DOHH2 (cell line): ENCODE measurements around the gene BMP6.

Experiments used
- H3F3A ChIP-seq: fragments of 200-600 bp; sonication (generic), shearing (Covaris generic); 2 replicates; pipeline ENCODE4 v1.6.0; 2016; ENCODE audit warnings: antibody characterized with exemption, mild to moderate bottlenecking; ENCODE audit not compliant: control insufficient read depth, insufficient read depth
- H3K27ac ChIP-seq: fragments of 200-600 bp; sonication (generic); 2 replicates; pipeline ENCODE4 v1.5.1; 2014; ENCODE audit warnings: low read depth, mild to moderate bottlenecking, low read length, moderate library complexity
- H3K27me3 ChIP-seq: fragments of 200-600 bp; sonication (generic); 2 replicates; pipeline ENCODE4 v1.6.1; 2014; ENCODE audit warnings: mild to moderate bottlenecking, low read length, mixed read lengths; ENCODE audit not compliant: control insufficient read depth
- H3K36me3 ChIP-seq: fragments of 200-600 bp; sonication (generic); 2 replicates; pipeline ENCODE4 v1.6.1; 2014; ENCODE audit warnings: mild to moderate bottlenecking, low read length, moderate library complexity, mixed read lengths; ENCODE audit not compliant: control insufficient read depth
- H3K4me1 ChIP-seq: fragments of 200-600 bp; sonication (generic); 2 replicates; pipeline ENCODE4 v1.6.1; 2014; ENCODE audit warnings: mild to moderate bottlenecking, low read length, mixed read lengths; ENCODE audit not compliant: control insufficient read depth
- H3K4me2 ChIP-seq: fragments of 200-600 bp; sonication (generic); 2 replicates; pipeline ENCODE4 v1.6.0; 2014; ENCODE audit warnings: mild to moderate bottlenecking, low read length, moderate library complexity
- H3K4me3 ChIP-seq: fragments of 200-600 bp; sonication (generic); 2 replicates; pipeline ENCODE4 v1.5.1; 2014; ENCODE audit warnings: mild to moderate bottlenecking, low read length, mixed read lengths
- H3K79me2 ChIP-seq: fragments of 200-600 bp; sonication (generic); 2 replicates; pipeline ENCODE4 v1.6.1; 2014; ENCODE audit warnings: mild to moderate bottlenecking, low read length, mixed read lengths; ENCODE audit not compliant: control insufficient read depth
- H3K9me2 ChIP-seq: fragments of 200-600 bp; sonication (generic); replicated peaks from 2 replicates; pipeline ENCODE4 v1.6.1; 2014; ENCODE audit warnings: mild to moderate bottlenecking, low read length, mixed read lengths; ENCODE audit not compliant: control insufficient read depth
- H3K9me3 ChIP-seq: fragments of 200-600 bp; sonication (generic); 2 replicates; pipeline ENCODE4 v1.6.1; 2014; ENCODE audit warnings: antibody characterized with exemption, low read length, mixed read lengths; ENCODE audit not compliant: control insufficient read depth, insufficient read depth
- H4K20me1 ChIP-seq: fragments of 200-600 bp; sonication (generic); 2 replicates; pipeline ENCODE4 v1.6.0; 2014; ENCODE audit warnings: low read depth, mild to moderate bottlenecking, antibody characterized with exemption, low read length, moderate library complexity; ENCODE audit not compliant: control insufficient read depth, insufficient read depth
- EZH2phosphoT487 ChIP-seq: fragments of 200-600 bp; sonication (generic); IDR thresholded peaks from 2 replicates; pipeline ENCODE4 v1.6.1; 2017; ENCODE audit warnings: borderline replicate concordance, mild to moderate bottlenecking, antibody characterized with exemption, low read length, moderate library complexity, mixed read lengths
- TF ChIP-seq, protein P1 (sequence below): fragments of 200-600 bp; sonication (generic); IDR thresholded peaks from one replicate; pipeline ENCODE4 v1.5.1; 2014; ENCODE audit warnings: antibody characterized with exemption, mild to moderate bottlenecking, low read depth, low read length; ENCODE audit not compliant: poor library complexity, severe bottlenecking

Gene BMP6

DNA sequence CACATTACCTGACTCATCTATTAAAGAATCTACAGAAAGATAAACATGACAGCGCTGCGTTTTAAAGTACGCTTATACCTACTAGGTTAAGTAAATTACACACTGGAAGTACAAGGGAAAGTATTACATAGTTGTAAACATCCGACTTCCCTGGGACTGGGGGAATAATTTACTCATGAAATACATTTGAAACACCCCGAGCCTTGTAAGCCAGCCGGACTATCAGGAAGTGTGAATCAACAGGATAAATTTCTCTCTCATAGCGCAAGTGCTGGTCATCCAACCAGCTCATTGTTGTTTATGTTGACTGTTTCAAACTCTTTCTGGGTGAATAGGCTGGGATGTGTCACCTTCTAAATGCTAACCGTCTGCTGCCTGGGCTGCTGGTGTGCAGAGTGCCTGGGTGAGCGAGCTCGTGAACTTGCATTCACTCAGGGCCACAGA is 4.9 kb downstream of the BMP6 start:
- TF ChIP-seq EZH2phosphoT487: no peak
- no peaks in the 10 kb centered on the region for H3K9me2 ChIP-seq
- H3K27ac ChIP-seq: no peak overlapping the region
- H3K27me3 ChIP-seq: peaks cover 67% of the 10 kb centered on the region
- no peaks in the 10 kb centered on the region for H3K9me3 ChIP-seq
- no peaks in the 10 kb centered on the region for H3K79me2 ChIP-seq
- H3K36me3 ChIP-seq: no peaks in the 10 kb centered on the region
- no peaks in the 10 kb centered on the region for H3F3A ChIP-seq
- peaks cover 15% of the 10 kb centered on the region; the same call in 1 of the 2 replicates for H3K4me1 ChIP-seq
- H3K4me2 ChIP-seq: no peak overlapping the region
- H3K4me3 ChIP-seq: no peak overlapping the region
- no peaks in the 10 kb centered on the region for H4K20me1 ChIP-seq

GRCh38 chr6:7731294-7731693 is 5.4 kb downstream of the BMP6 start:
- TF ChIP-seq, protein P1, sequence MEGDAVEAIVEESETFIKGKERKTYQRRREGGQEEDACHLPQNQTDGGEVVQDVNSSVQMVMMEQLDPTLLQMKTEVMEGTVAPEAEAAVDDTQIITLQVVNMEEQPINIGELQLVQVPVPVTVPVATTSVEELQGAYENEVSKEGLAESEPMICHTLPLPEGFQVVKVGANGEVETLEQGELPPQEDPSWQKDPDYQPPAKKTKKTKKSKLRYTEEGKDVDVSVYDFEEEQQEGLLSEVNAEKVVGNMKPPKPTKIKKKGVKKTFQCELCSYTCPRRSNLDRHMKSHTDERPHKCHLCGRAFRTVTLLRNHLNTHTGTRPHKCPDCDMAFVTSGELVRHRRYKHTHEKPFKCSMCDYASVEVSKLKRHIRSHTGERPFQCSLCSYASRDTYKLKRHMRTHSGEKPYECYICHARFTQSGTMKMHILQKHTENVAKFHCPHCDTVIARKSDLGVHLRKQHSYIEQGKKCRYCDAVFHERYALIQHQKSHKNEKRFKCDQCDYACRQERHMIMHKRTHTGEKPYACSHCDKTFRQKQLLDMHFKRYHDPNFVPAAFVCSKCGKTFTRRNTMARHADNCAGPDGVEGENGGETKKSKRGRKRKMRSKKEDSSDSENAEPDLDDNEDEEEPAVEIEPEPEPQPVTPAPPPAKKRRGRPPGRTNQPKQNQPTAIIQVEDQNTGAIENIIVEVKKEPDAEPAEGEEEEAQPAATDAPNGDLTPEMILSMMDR: no peak
- no peak for TF ChIP-seq EZH2phosphoT487
- H3K27ac ChIP-seq: no peak overlapping the region

GRCh38 chr6:7732228-7732627 is 6.3 kb downstream of the BMP6 start:
- TF ChIP-seq, protein P1: no peak
- no peak for TF ChIP-seq EZH2phosphoT487
- Histone ChIP-seq H3K9me3 (no peaks in the 10 kb centered on the region), H3K27ac (no peak overlapping the region), H3K79me2 (no peaks in the 10 kb centered on the region), H4K20me1 (no peaks in the 10 kb centered on the region), H3F3A (no peaks in the 10 kb centered on the region), H3K27me3 (peaks cover 55% of the 10 kb centered on the region), H3K4me2 (no peak overlapping the region), H3K4me1 (peaks cover 7% of the 10 kb centered on the region; the same call in 1 of the 2 replicates), H3K36me3 (no peaks in the 10 kb centered on the region), H3K9me2 (no peaks in the 10 kb centered on the region), H3K4me3 (no peak overlapping the region)

More at GRCh38 chr6:7731294-7731693, 5.4 kb downstream of the BMP6 start:
- Histone ChIP-seq H3K4me3 (no peak overlapping the region), H3K79me2 (no peaks in the 10 kb centered on the region), H3F3A (no peaks in the 10 kb centered on the region), H3K9me2 (no peaks in the 10 kb centered on the region), H3K27me3 (peaks cover 62% of the 10 kb centered on the region), H4K20me1 (no peaks in the 10 kb centered on the region), H3K36me3 (no peaks in the 10 kb centered on the region), H3K4me2 (no peak overlapping the region), H3K9me3 (no peaks in the 10 kb centered on the region), H3K4me1 (peaks cover 13% of the 10 kb centered on the region; the same call in 1 of the 2 replicates)

GRCh38 chr6:7734707-7735383 is 8.9 kb downstream of the BMP6 start:
- Histone ChIP-seq H3K4me1 (no peaks in the 10 kb centered on the region), H3K36me3 (no peaks in the 10 kb centered on the region), H3F3A (no peaks in the 10 kb centered on the region), H3K27me3 (peaks cover 34% of the 10 kb centered on the region), H3K27ac (no peak overlapping the region), H3K9me3 (no peaks in the 10 kb centered on the region), H3K4me3 (no peak overlapping the region), H3K79me2 (no peaks in the 10 kb centered on the region), H3K4me2 (no peak overlapping the region), H3K9me2 (no peaks in the 10 kb centered on the region), H4K20me1 (no peaks in the 10 kb centered on the region)
- TF ChIP-seq EZH2phosphoT487: no peak
- TF ChIP-seq, protein P1: no peak
